SK-MEL-5 (cell line): ENCODE data around the gene GKAP1. TPM values are rescaled to one million over a fixed set of nuclear protein-coding genes. Genes with fewer than 3 reads are reported as not detected.

ENCODE experiments used
- DNase-seq: peaks from one replicate; pipeline ENCODE4 v3.0.0-alpha.2; 2016; ENCODE audit warnings: low read depth, low spot score
- in situ Hi-C: cut with HindIII; loops from 2 replicates; pipeline ENCODE4 v1.10.0; 2016; ENCODE audit warnings: low sequenced_read_pairs, high pct_unique_total_duplicates, low pct_unique_long_range_greater_than_20kb
- total RNA-seq: library from RNA; depleted of rRNA; stranded (reverse); fragments of >200 nt; shearing (Covaris generic); gene quantifications from 2 replicates; pipeline ENCODE4 v1.2.3, GENCODE V29; 2014; rRNA removed

Gene GKAP1
- total RNA-seq, 1 experiment from 2014 or later, result 1.2 TPM

DNA sequence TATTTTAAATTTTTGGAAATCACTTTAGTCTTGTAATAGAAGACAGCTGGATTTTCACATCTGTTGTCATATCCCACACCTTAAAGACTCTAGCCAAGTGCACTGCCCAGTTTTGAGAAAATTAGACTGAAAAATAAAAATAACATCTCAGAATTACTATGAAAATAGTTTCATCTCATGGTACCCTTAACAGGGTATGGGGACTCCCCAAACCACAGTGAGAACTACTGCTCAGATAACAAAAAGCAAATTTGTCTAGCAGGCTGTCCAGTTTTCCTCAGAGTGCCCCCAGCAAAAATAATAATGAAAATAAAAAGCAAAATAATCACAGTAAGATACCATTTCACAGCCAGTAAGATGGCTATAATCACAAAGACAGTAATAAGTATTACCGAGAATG is 116.3 kb downstream of the GKAP1 start:
- DNase-seq, result no peak
- in situ Hi-C loops, result no loop called here

DNA sequence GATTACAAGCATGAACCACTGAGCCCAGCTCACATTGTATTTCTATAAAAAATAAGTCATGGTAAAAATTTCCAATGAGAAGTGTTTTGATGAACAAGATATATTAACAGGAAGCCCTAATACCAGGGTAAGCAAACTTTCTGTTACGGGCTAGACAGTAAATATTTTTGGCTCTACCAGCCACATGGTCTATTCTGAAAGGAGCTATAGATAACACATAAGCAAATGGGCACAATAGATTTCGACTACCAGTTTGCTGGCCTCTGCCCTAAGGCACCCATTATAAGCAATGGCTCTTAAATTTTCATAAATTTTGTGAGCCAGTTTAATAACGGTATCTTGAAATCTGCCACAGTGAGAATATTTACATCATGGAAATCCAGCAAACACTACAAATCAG is 118.0 kb downstream of the GKAP1 start:
- in situ Hi-C loops, result no loop called here

DNA sequence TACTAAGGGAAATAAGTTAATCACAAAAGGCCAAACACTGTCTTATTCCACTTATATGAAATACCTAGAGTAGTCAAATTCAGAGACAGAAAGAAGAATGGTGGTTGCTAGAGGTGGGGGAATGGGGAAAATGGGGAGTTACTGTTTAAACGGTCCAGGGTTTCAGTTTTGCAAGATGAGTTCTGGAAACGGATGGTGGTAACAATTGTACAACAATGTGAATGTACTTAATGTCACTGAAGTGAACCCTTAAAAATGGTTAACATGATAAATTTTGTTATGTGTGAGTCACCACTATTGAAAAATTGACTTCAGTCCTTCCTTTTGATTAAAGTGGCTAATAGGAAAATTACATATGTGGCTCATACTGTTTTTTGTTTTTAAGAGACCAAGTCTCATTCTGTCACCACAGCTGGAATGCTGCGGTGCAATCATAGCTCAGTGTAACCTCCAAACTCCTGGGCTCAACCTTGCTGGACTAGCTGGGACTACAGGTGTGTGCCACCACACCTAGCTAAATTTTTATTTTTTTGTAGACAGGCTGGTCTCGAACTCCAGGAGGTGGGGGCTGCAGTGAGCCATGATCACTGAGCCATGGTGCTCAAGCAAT is 118.5 kb downstream of the GKAP1 start:
- in situ Hi-C loops, result no loop called here
- no peak for DNase-seq

More for the DNA sequence above, 118.0 kb downstream of the GKAP1 start:
- DNase-seq, result no peak

DNA sequence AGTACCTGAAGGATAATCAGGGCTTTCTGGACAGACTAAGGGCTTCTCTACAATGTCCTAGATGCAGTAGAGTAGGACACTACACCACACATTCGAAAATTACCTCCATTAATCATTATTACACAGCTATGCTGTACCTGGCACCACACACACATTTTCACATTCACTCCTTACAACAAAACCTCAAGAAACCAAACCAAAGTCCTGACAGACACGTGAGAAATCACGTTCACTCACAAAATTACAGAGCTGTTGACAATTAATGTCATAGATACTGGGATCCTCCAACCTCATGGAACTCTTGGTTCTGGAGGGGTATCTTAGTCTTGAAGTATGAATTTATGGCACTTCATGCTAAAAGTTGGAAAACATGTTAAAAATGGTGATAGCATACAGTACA is 126.1 kb downstream of the GKAP1 start:
- in situ Hi-C loops, result no loop called here
- no peak for DNase-seq

Other genes with a start within 250 kb of the GKAP1 start
- 3.7 and 5.4 TPM in 2 replicates for gene IDNK, start 194.6 kb downstream of the GKAP1 start, total RNA-seq
- 176 and 182 TPM in 2 replicates for gene UBQLN1, start 109.8 kb downstream of the GKAP1 start, total RNA-seq
- 3.0 and 4.7 TPM in 2 replicates for gene KIF27, start 103.7 kb upstream of the GKAP1 start, total RNA-seq
- gene HNRNPK, start 162.4 kb upstream of the GKAP1 start, total RNA-seq, result 728 and 761 TPM in 2 replicates
- gene RMI1, start 163.0 kb upstream of the GKAP1 start, total RNA-seq, result 5.1 and 5.9 TPM in 2 replicates